ENCODE measurements around the gene UFD1. TPM values are rescaled to one million over a fixed set of nuclear protein-coding genes. Genes with fewer than 3 reads are reported as not detected.
"Not testable (repeated sequence)": the region's sequence is repeated elsewhere in the genome, so short reads cannot be mapped to it uniquely, and the experiment has no call there.

UFD1 gene
- total and polyA plus RNA-seq, 4 donors: 23.1 to 111 (median 70.0) TPM

DNA sequence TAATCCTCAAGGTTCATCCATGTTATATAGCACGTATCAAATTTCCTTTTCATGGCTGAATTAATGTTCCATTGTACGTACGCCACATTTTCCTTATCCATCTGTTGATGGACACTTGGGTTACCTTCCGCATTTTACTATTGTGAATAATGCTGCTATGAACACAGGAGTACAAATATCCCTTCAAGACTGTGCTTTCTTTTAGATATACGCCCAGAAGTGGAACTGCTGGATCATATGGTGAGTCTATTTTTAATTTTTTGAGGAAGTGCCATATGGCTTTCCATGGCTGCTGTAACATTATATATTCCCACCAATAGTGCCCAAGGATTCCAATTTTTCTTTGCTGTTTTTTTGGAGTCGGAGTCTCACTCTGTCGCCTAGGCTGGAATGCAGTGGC, 40.7 kb downstream of the UFD1 start:
- no peak overlapping the region for H3K27ac ChIP-seq (ENCODE audit: low read depth in 1 of 2, low read length in 1 of 2)
- ATAC-seq (ENCODE audit: insufficient read depth, low FRiP score): no peak
- TF ChIP-seq, protein P1, sequence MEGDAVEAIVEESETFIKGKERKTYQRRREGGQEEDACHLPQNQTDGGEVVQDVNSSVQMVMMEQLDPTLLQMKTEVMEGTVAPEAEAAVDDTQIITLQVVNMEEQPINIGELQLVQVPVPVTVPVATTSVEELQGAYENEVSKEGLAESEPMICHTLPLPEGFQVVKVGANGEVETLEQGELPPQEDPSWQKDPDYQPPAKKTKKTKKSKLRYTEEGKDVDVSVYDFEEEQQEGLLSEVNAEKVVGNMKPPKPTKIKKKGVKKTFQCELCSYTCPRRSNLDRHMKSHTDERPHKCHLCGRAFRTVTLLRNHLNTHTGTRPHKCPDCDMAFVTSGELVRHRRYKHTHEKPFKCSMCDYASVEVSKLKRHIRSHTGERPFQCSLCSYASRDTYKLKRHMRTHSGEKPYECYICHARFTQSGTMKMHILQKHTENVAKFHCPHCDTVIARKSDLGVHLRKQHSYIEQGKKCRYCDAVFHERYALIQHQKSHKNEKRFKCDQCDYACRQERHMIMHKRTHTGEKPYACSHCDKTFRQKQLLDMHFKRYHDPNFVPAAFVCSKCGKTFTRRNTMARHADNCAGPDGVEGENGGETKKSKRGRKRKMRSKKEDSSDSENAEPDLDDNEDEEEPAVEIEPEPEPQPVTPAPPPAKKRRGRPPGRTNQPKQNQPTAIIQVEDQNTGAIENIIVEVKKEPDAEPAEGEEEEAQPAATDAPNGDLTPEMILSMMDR (IDR thresholded peaks at IDR 0.05; ENCODE audit: control extremely low read depth, extremely low read depth): no peak
- DNase-seq: no peak
- peaks cover 0 to 5% (median 0%) of the 10 kb centered on the region in 5 donors for H3K4me1 ChIP-seq (ENCODE audit: control insufficient read depth in 5 of 5, insufficient read depth in 5 of 5, low read length in 5 of 5)
- no peak overlapping the region for H3K9ac ChIP-seq (ENCODE audit: insufficient read depth in 1 of 2, low read length in 2 of 2)
- peaks cover 4 to 15% (median 7%) of the 10 kb centered on the region in 4 donors for H3K36me3 ChIP-seq (ENCODE audit: control insufficient read depth in 4 of 4, insufficient read depth in 4 of 4, low read length in 4 of 4)
- no peaks in the 10 kb centered on the region for H3K9me3 ChIP-seq (ENCODE audit: control insufficient read depth in 4 of 4, insufficient read depth in 3 of 4, low read length in 3 of 4)
- 88 to 92% methylated on average over 7 of the region's 7 CpGs for WGBS, 2 donors
- H3K27me3 ChIP-seq (ENCODE audit: control insufficient read depth in 3 of 3, insufficient read depth in 3 of 3, low read length in 2 of 3): no peaks in the 10 kb centered on the region
- H3K4me3 ChIP-seq: no peak overlapping the region

DNA sequence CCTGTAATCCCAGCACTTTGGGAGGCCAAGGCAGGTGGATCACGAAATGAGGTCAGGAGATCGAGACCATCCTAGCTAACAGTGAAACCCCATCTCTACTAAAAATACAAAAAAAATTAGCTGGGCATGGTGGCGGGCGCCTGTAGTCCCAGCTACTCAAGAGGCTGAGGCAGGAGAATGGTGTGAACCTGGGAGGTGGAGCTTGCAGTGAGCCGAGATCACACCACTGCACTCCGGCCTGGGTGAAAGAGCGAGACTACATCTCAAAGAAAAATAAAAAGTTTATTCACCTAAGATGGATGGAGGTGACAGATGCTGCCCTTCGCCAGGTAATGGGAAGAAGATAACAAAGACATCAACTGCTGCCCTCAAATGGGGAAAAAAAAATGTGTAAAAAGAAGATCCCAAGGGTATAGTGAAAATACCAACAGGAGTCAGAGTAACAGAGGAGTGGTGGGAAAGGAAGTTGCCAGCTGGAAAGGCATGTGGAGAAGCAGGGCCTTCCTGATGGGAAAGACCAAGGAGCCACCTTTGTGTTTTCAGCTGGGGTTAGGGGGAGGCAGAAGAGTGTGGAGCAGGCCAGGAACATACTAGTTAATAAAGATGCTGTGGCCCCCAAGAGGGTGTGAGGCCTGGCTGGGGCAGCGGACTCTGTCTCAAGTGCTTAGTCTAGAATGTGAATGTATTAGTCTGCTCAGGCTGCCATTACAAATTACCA, 42.4 kb downstream of the UFD1 start:
- not testable (repeated sequence) for H3K4me1 ChIP-seq (ENCODE audit: control insufficient read depth in 5 of 5, insufficient read depth in 5 of 5, low read length in 5 of 5); H3K27ac ChIP-seq (ENCODE audit: low read depth in 1 of 2, low read length in 1 of 2); H3K9ac ChIP-seq (ENCODE audit: insufficient read depth in 1 of 2, low read length in 2 of 2); H3K9me3 ChIP-seq (ENCODE audit: control insufficient read depth in 4 of 4, insufficient read depth in 3 of 4, low read length in 3 of 4); DNase-seq; H3K4me3 ChIP-seq; H3K27me3 ChIP-seq (ENCODE audit: control insufficient read depth in 3 of 3, insufficient read depth in 3 of 3, low read length in 2 of 3); ATAC-seq (ENCODE audit: insufficient read depth, low FRiP score)
- H3K36me3 ChIP-seq (ENCODE audit: control insufficient read depth in 4 of 4, insufficient read depth in 4 of 4, low read length in 4 of 4): peaks cover 4 to 12% (median 7%) of the 10 kb centered on the region in 4 donors
- 96 to 97% methylated on average over 9 of the region's 9 CpGs for WGBS, 2 donors

DNA sequence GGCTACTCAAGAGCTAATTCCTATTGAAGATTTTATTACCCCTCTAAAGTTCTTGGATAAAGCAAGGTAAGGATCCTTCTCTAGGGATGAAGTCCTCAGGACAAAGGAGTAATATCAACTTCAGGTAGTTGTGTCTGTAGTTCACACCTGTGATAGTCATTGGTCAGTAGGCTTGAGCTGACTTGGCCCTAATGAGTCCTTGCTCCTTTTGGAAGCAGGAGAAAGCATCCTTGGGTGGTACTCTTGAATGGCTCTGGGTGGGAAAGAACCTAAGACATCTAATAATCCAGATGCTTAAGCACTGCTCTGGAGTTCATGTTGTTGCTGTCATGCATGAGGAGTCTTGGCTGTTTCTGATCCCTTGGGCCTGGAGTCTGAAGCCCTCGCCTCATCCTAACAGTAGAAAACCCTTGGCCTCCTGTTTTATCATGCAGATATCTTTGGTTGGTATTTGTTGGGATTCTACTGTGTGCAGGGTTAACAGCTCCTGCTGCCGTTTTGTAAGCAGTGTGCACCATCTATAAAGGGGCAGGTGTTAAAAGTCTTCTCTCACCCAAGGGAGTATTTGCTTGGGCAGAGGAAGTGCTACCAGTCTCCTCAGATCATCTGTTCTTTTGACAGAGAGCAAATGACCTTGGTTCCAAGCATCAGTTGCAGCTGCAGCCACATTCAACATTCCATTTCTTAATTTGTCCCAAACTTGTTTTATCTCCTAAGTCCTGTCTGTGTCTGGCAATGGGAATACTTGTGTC, 44.0 kb downstream of the UFD1 start:
- Histone ChIP-seq H3K9ac (ENCODE audit: insufficient read depth in 1 of 2, low read length in 2 of 2) (no peak overlapping the region), H3K4me3 (no peak overlapping the region), H3K36me3 (ENCODE audit: control insufficient read depth in 4 of 4, insufficient read depth in 4 of 4, low read length in 4 of 4) (peaks cover 4 to 12% (median 6%) of the 10 kb centered on the region in 4 donors), H3K9me3 (ENCODE audit: control insufficient read depth in 4 of 4, insufficient read depth in 3 of 4, low read length in 3 of 4) (no peaks in the 10 kb centered on the region), H3K4me1 (ENCODE audit: control insufficient read depth in 5 of 5, insufficient read depth in 5 of 5, low read length in 5 of 5) (peaks cover 3 to 14% (median 4%) of the 10 kb centered on the region in 5 donors), H3K27ac (ENCODE audit: low read depth in 1 of 2, low read length in 1 of 2) (no peak overlapping the region), H3K27me3 (ENCODE audit: control insufficient read depth in 3 of 3, insufficient read depth in 3 of 3, low read length in 2 of 3) (no peaks in the 10 kb centered on the region)
- TF ChIP-seq, protein P1 (IDR thresholded peaks at IDR 0.05; ENCODE audit: control extremely low read depth, extremely low read depth): no peak
- ATAC-seq (ENCODE audit: insufficient read depth, low FRiP score) (no peak), DNase-seq (no peak)
- WGBS, 2 donors: 81 to 91% methylated on average over 2 of the region's 2 CpGs

DNA sequence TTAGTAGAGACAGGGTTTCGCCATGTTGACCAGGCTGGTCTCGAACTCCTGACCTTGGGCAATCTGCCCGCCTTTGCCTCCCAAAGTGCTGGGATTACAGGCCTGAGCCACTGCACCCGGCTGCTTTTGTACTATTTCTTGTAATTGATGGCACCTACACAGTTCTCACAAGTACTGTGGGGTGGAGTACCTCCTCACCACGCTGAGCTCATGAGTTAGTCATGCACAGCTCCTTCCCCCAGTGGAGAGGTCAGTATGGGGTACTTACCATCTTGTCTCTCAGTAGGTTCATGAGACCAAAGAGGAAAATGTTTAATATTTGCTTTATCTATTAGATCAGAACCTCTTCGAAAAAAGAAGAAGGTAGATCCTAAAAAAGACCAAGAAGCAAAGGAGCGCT, 44.6 kb downstream of the UFD1 start:
- TF ChIP-seq, protein P1 (IDR thresholded peaks at IDR 0.05; ENCODE audit: control extremely low read depth, extremely low read depth): no peak
- Histone ChIP-seq H3K36me3 (ENCODE audit: control insufficient read depth in 4 of 4, insufficient read depth in 4 of 4, low read length in 4 of 4) (peaks cover 4 to 12% (median 6%) of the 10 kb centered on the region in 4 donors), H3K27ac (ENCODE audit: low read depth in 1 of 2, low read length in 1 of 2) (no peak overlapping the region), H3K4me3 (no peak overlapping the region), H3K4me1 (ENCODE audit: control insufficient read depth in 5 of 5, insufficient read depth in 5 of 5, low read length in 5 of 5) (peaks cover 4 to 20% (median 9%) of the 10 kb centered on the region in 5 donors), H3K9me3 (ENCODE audit: control insufficient read depth in 4 of 4, insufficient read depth in 3 of 4, low read length in 3 of 4) (no peaks in the 10 kb centered on the region), H3K9ac (ENCODE audit: insufficient read depth in 1 of 2, low read length in 2 of 2) (no peak overlapping the region), H3K27me3 (ENCODE audit: control insufficient read depth in 3 of 3, insufficient read depth in 3 of 3, low read length in 2 of 3) (no peaks in the 10 kb centered on the region)
- 95 to 96% methylated on average over 7 of the region's 7 CpGs for WGBS, 2 donors
- no peak for ATAC-seq (ENCODE audit: insufficient read depth, low FRiP score)
- no peak for DNase-seq
